ENCODE measurements around the gene SH2D1A.

- no peak for TF ChIP-seq CTCF (IDR thresholded peaks at IDR 0.05)
- TF ChIP-seq POLR2A (IDR thresholded peaks at IDR 0.05) = no peak
- no peak for TF ChIP-seq POLR2AphosphoS5 (IDR thresholded peaks at IDR 0.05; ENCODE audit: insufficient read depth in 1 of 2, low read depth in 1 of 2)
These were observed 68.9 kb downstream of the SH2D1A start for GRCh38 chrX:124415115-124415800.

Data from vagina (tissue), 2 donors.